HL-60/S4 treated with phorbol 12-myristate 13-acetate at 8.2 ng/mL for 4 days and 3 days (cell line): ENCODE data around the gene SLC12A7.
"Not testable (repeated sequence)": the region's sequence is repeated elsewhere in the genome, so short reads cannot be mapped to it uniquely, and the experiment has no call there.

Experiments
- in situ Hi-C: fragments of 300-500 bp; cut with MboI; formaldehyde crosslinking; loops from 2 replicates; pipeline ENCODE4 v1.15.0; 2022; ENCODE audit warnings: low sequenced_read_pairs

Gene SLC12A7

GRCh38 chr5:1111727-1112289, at the start of gene SLC12A7:
Gene SLC12A7, minus strand, starts transcription at chr5:1112063. Its CDS starts 72 bp downstream, at chr5:1111991.
- in situ Hi-C loops = no loop called here

GRCh38 chr5:1161108-1161832, 49.4 kb upstream of the SLC12A7 start:
- in situ Hi-C loops = loop anchor here (10.0 kb wide), 1 partner anchor 484 kb away; no protein-coding TSS in a partner anchor

- in situ Hi-C loops = loop anchor here (10.0 kb wide), 1 partner anchor 485 kb away; no protein-coding TSS in a partner anchor
Observed at GRCh38 chr5:1159774-1160406, 48.0 kb upstream of the SLC12A7 start.

GRCh38 chr5:1159341-1159675, 47.4 kb upstream of the SLC12A7 start:
- in situ Hi-C loops = no loop called here

GRCh38 chr5:1158647-1159340, 46.9 kb upstream of the SLC12A7 start:
- in situ Hi-C loops = no loop called here

- in situ Hi-C loops = not testable (repeated sequence)
Observed at GRCh38 chr5:1157461-1157986, 45.7 kb upstream of the SLC12A7 start.

- in situ Hi-C loops = no loop called here
Observed at GRCh38 chr5:1156754-1157460, 45.0 kb upstream of the SLC12A7 start.

GRCh38 chr5:1156033-1156753, 44.3 kb upstream of the SLC12A7 start:
- in situ Hi-C loops = no loop called here

- in situ Hi-C loops = no loop called here
Observed at GRCh38 chr5:1155191-1156032, 43.5 kb upstream of the SLC12A7 start.

- in situ Hi-C loops = no loop called here
Observed at GRCh38 chr5:1153428-1153827, 41.6 kb upstream of the SLC12A7 start.

- in situ Hi-C loops = no loop called here
Observed at GRCh38 chr5:1152771-1153282, 41.0 kb upstream of the SLC12A7 start.

- in situ Hi-C loops = no loop called here
Observed at GRCh38 chr5:1152156-1152555, 40.3 kb upstream of the SLC12A7 start.

- in situ Hi-C loops = no loop called here
Observed at GRCh38 chr5:1151316-1151715, 39.5 kb upstream of the SLC12A7 start.

- in situ Hi-C loops = no loop called here
Observed at GRCh38 chr5:1150866-1151265, 39.0 kb upstream of the SLC12A7 start.

GRCh38 chr5:1144638-1145396, 33.0 kb upstream of the SLC12A7 start:
- in situ Hi-C loops = no loop called here

GRCh38 chr5:1144089-1144488, 32.2 kb upstream of the SLC12A7 start:
- in situ Hi-C loops = no loop called here

- in situ Hi-C loops = no loop called here
Observed at GRCh38 chr5:1143670-1143951, 31.7 kb upstream of the SLC12A7 start.

GRCh38 chr5:1142886-1143669, 31.2 kb upstream of the SLC12A7 start:
- in situ Hi-C loops = no loop called here
